ENCODE data around the gene GPR37L1.

Gene GPR37L1

DNA sequence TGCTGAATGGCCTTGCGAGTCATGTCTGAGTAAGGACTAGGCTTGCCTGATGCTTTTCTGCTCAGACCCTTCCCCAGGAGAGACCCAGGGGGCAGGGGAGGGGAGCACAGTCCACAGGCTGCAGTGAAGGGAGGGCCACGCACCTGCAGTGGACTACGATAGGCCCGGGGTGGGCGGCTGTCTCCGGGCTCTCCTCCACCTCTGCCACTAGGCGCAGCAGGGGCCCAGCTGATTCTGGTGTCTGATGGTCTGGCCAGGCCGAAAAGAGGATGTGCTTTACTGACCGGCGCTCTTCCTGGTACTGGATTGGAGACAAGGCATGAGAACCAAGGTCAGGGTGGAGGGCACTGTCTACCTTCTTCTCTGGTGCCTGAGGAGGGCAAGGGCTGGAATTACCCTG lies 29.7 kb downstream of the GPR37L1 start:
- Histone ChIP-seq H4K20me1 (ENCODE audit: insufficient read depth, low read length) (no peaks in the 10 kb centered on the region), H3K36me3 (replicated peaks; ENCODE audit: insufficient read depth, low read length) (peaks cover 10% of the 10 kb centered on the region; the same call in 1 of the 2 replicates), H3K9me3 (replicated peaks; ENCODE audit: insufficient read depth, low read length) (no peaks in the 10 kb centered on the region), H2AFZ (ENCODE audit: low read length) (no peak overlapping the region), H3K27me3 (replicated peaks; ENCODE audit: insufficient read depth, low read length) (no peaks in the 10 kb centered on the region), H3K9ac (ENCODE audit: low read length) (no peak overlapping the region), H3K4me3 (ENCODE audit: low read length) (no peak overlapping the region), H3F3A (ENCODE audit: insufficient read depth, low read length) (no peaks in the 10 kb centered on the region), H3K79me2 (ENCODE audit: low read length) (peaks cover 14% of the 10 kb centered on the region), H3K27ac (ENCODE audit: low read length) (no peak overlapping the region), H3K9me2 (replicated peaks; ENCODE audit: insufficient read depth, low read length) (no peaks in the 10 kb centered on the region), H3K4me2 (ENCODE audit: low read depth, low read length) (no peak overlapping the region), H3K4me1 (ENCODE audit: low read length) (no peaks in the 10 kb centered on the region)
- TF ChIP-seq EZH2phosphoT487 (IDR thresholded peaks at IDR 0.05; ENCODE audit: low read length): no peak
- no peak for TF ChIP-seq EZH2 (optimal IDR thresholded peaks at IDR 0.05; ENCODE audit: low read depth, low read length)
- TF ChIP-seq, protein P1, sequence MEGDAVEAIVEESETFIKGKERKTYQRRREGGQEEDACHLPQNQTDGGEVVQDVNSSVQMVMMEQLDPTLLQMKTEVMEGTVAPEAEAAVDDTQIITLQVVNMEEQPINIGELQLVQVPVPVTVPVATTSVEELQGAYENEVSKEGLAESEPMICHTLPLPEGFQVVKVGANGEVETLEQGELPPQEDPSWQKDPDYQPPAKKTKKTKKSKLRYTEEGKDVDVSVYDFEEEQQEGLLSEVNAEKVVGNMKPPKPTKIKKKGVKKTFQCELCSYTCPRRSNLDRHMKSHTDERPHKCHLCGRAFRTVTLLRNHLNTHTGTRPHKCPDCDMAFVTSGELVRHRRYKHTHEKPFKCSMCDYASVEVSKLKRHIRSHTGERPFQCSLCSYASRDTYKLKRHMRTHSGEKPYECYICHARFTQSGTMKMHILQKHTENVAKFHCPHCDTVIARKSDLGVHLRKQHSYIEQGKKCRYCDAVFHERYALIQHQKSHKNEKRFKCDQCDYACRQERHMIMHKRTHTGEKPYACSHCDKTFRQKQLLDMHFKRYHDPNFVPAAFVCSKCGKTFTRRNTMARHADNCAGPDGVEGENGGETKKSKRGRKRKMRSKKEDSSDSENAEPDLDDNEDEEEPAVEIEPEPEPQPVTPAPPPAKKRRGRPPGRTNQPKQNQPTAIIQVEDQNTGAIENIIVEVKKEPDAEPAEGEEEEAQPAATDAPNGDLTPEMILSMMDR (IDR thresholded peaks at IDR 0.05; ENCODE audit: low read length): no peak
- DNase-seq: no peak

DNA sequence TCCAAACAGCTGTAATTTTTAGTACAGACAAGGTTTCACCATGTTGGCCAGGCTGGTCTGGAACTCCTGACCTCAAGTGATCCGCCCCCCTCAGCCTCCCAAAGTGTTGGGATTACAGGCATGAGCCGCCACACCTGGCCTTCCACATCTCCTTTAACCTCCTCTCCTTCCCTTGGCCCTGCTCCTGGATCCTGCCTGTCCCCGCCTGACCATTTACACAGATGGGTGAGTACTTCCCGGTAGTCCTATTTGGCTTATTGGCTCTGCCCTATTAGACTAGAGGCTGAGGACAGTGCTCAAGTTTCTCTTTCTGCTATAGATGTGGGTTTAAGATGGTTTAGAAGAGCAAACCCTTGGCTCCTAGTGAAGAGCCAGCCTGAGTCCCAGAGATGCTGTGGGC lies 30.6 kb downstream of the GPR37L1 start:
- Histone ChIP-seq H3F3A (ENCODE audit: insufficient read depth, low read length) (no peaks in the 10 kb centered on the region), H3K4me1 (ENCODE audit: low read length) (no peaks in the 10 kb centered on the region; the same call in 1 of the 2 replicates), H3K27ac (ENCODE audit: low read length) (no peak overlapping the region), H3K27me3 (replicated peaks; ENCODE audit: insufficient read depth, low read length) (no peaks in the 10 kb centered on the region), H2AFZ (ENCODE audit: low read length) (no peak overlapping the region), H3K9me3 (replicated peaks; ENCODE audit: insufficient read depth, low read length) (no peaks in the 10 kb centered on the region), H3K79me2 (ENCODE audit: low read length) (peaks cover 23% of the 10 kb centered on the region), H3K9me2 (replicated peaks; ENCODE audit: insufficient read depth, low read length) (no peaks in the 10 kb centered on the region), H4K20me1 (ENCODE audit: insufficient read depth, low read length) (no peaks in the 10 kb centered on the region), H3K4me2 (ENCODE audit: low read depth, low read length) (no peak overlapping the region), H3K4me3 (ENCODE audit: low read length) (no peak overlapping the region), H3K36me3 (replicated peaks; ENCODE audit: insufficient read depth, low read length) (peaks cover 10% of the 10 kb centered on the region; the same call in 1 of the 2 replicates), H3K9ac (ENCODE audit: low read length) (no peak overlapping the region)
- TF ChIP-seq EZH2phosphoT487 (IDR thresholded peaks at IDR 0.05; ENCODE audit: low read length): no peak
- TF ChIP-seq, protein P1 (IDR thresholded peaks at IDR 0.05; ENCODE audit: low read length): no peak
- TF ChIP-seq EZH2 (optimal IDR thresholded peaks at IDR 0.05; ENCODE audit: low read depth, low read length): no peak
- no peak for DNase-seq

- H3K9me2 ChIP-seq (replicated peaks; ENCODE audit: insufficient read depth, low read length): no peaks in the 10 kb centered on the region
- no peak overlapping the region for H3K27ac ChIP-seq (ENCODE audit: low read length)
- no peak overlapping the region for H3K4me3 ChIP-seq (ENCODE audit: low read length)
- H3K9me3 ChIP-seq (replicated peaks; ENCODE audit: insufficient read depth, low read length): no peaks in the 10 kb centered on the region
- H3K27me3 ChIP-seq (replicated peaks; ENCODE audit: insufficient read depth, low read length): no peaks in the 10 kb centered on the region
- TF ChIP-seq EZH2 (optimal IDR thresholded peaks at IDR 0.05; ENCODE audit: low read depth, low read length) (no peak), EZH2phosphoT487 (IDR thresholded peaks at IDR 0.05; ENCODE audit: low read length) (no peak)
- TF ChIP-seq, protein P1 (IDR thresholded peaks at IDR 0.05; ENCODE audit: low read length): no peak
- no peaks in the 10 kb centered on the region for H4K20me1 ChIP-seq (ENCODE audit: insufficient read depth, low read length)
- H3K9ac ChIP-seq (ENCODE audit: low read length): no peak overlapping the region
- peaks cover 8% of the 10 kb centered on the region for H3K4me1 ChIP-seq (ENCODE audit: low read length)
- no peak overlapping the region for H3K4me2 ChIP-seq (ENCODE audit: low read depth, low read length)
- peaks cover 10% of the 10 kb centered on the region; the same call in 1 of the 2 replicates for H3K36me3 ChIP-seq (replicated peaks; ENCODE audit: insufficient read depth, low read length)
- peaks cover 32% of the 10 kb centered on the region for H3K79me2 ChIP-seq (ENCODE audit: low read length)
- DNase-seq: no peak
- H2AFZ ChIP-seq (ENCODE audit: low read length): no peak overlapping the region
- 0 out of 2 replicates have a peak, but pooled peaks cover 3% of the 10 kb centered on the region for H3F3A ChIP-seq (ENCODE audit: insufficient read depth, low read length)
Measured at GRCh38 chr1:202154148-202154765, 31.5 kb downstream of the GPR37L1 start.
